Cardiac muscle cell (in vitro differentiated cells and primary cell): ENCODE data around the gene ZNF410. TPM values are rescaled to one million over a fixed set of nuclear protein-coding genes. Genes with fewer than 3 reads are reported as not detected.
A peak's percentile ranks its signal among the peaks of the same experiment; 100 is the strongest.

Experiments
- DNase-seq, 2 donors: peaks; one replicate each; pipeline versions ENCODE4 v3.0.0 to v3.0.0-alpha.2; 2010 to 2017; ENCODE audit warnings: low read depth in 1 of 2, low spot score in 1 of 2
- H3K27ac ChIP-seq: fragments of 200-600 bp; sonication (generic); 2 replicates; pipeline ENCODE4 v1.5.1; 2016
- H3K27me3 ChIP-seq: fragments of 200-600 bp; sonication (generic); 2 replicates; pipeline ENCODE4 v1.6.0; 2016; ENCODE audit warnings: control low read depth
- H3K36me3 ChIP-seq: fragments of 200-600 bp; sonication (generic); 2 replicates; pipeline ENCODE4 v1.5.1; 2016; ENCODE audit warnings: control low read depth
- H3K4me1 ChIP-seq: fragments of 200-600 bp; sonication (generic); 2 replicates; pipeline ENCODE4 v1.8.1; 2017; ENCODE audit warnings: low read depth, mild to moderate bottlenecking, mixed run types
- H3K4me3 ChIP-seq: fragments of 200-600 bp; sonication (generic); 2 replicates; pipeline ENCODE4 v1.5.1; 2016; ENCODE audit warnings: mild to moderate bottlenecking
- H3K9me3 ChIP-seq: fragments of 200-600 bp; sonication (generic); 2 replicates; pipeline ENCODE4 v1.5.1; 2017; ENCODE audit warnings: low read depth, mild to moderate bottlenecking, control low read depth
- CTCF ChIP-seq: IDR thresholded peaks from 2 replicates; pipeline ENCODE4 v1.5.1; 2012; ENCODE audit warnings: low read depth, mild to moderate bottlenecking, low read length
- polyA plus RNA-seq: library from polyadenylated mRNA; unstranded; fragments of >200 nt; fragmentation: Nextera tagmentation; extraction: Ambion mirVana; gene quantifications from 2 replicates; pipeline ENCODE4 v1.2.1, GENCODE V29; 2016
- total RNA-seq: library from RNA; depleted of rRNA; stranded (reverse); fragments of >200 nt; gene quantifications from 2 replicates; pipeline ENCODE4 v1.2.3, GENCODE V29; 2016

The ZNF410 gene
- total and polyA plus RNA-seq, 2 experiments from 2014 or later, result 29.9 to 32.9 TPM

- Histone ChIP-seq H3K36me3 (peaks cover 6% of the 10 kb centered on the region), H3K27ac (no peak overlapping the region), H3K27me3 (no peaks in the 10 kb centered on the region), H3K4me3 (no peak overlapping the region), H3K9me3 (no peaks in the 10 kb centered on the region), H3K4me1 (no peaks in the 10 kb centered on the region)
- TF ChIP-seq CTCF, result no peak
- no peak for DNase-seq
These were observed 8.9 kb upstream of the ZNF410 start for GRCh38 chr14:73877790-73878189.

DNA sequence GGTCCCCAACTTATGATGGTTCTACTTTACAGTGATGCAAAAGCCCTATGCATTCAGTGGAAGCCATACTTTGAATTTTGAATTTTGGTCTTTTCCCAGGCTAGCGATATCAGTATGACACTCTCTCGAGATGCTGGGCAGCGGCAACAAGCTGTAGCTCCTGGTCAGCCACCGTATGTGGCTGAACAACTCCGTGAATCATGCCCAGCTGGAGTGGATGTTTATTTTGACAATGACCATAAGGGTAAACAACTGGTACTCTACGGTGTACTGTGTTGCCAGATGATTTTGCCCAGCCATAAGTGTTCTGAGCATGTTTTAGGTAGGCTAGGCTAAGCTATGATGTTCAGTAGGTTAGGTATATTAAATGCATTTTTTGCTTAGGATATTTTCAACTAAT, 8.2 kb upstream of the ZNF410 start:
- Histone ChIP-seq H3K4me3 (no peak overlapping the region), H3K4me1 (no peaks in the 10 kb centered on the region), H3K27ac (no peak overlapping the region), H3K36me3 (peaks cover 6% of the 10 kb centered on the region), H3K27me3 (no peaks in the 10 kb centered on the region), H3K9me3 (no peaks in the 10 kb centered on the region)
- no peak for DNase-seq
- no peak for TF ChIP-seq CTCF

- Histone ChIP-seq H3K4me1 (no peaks in the 10 kb centered on the region), H3K9me3 (no peaks in the 10 kb centered on the region), H3K27ac (no peak overlapping the region), H3K36me3 (peaks cover 6% of the 10 kb centered on the region), H3K27me3 (no peaks in the 10 kb centered on the region), H3K4me3 (no peak overlapping the region)
- no peak for TF ChIP-seq CTCF
- no peak for DNase-seq
These were observed 7.6 kb upstream of the ZNF410 start for GRCh38 chr14:73879027-73879426.

DNA sequence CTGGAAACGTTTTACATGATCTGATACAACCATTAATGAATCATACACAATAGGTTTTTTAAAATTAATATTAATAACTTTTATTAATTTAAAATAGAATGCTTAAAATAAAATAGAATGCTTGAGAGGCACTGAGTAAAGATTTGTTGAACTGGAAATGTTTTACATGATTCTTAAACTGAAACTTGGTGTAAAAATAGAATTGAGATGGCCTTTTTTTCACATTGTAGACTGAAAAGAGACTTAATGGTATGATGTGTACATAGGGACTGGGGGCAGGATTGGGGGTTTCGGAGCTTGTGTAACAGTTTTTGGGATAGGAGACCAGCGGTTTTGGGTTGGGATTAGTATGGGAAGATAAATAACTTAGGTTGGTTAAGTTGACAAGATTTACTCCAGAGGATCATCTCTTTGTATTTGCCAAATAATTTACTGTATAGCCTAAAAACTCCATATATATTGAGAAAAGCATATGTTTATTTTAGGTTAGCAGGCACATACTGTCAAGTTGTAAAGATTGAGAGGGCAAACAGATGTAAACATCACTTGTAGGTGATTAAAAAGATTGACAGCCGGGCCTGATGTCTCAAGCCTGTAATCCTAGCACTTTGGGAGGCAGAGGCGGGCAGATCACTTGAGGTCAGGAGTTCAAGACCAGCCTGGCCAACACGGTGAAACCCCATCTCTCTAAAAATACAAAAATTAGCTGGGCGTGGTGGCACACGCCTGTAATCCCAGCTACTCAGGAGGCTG, 2.0 kb upstream of the ZNF410 start:
- peak overlapping the region; percentile 19 for H3K27ac ChIP-seq
- no peak for DNase-seq
- no peaks in the 10 kb centered on the region for H3K27me3 ChIP-seq
- peaks cover 16% of the 10 kb centered on the region for H3K4me1 ChIP-seq
- TF ChIP-seq CTCF, result no peak
- H3K36me3 ChIP-seq, result no peaks in the 10 kb centered on the region
- no peak overlapping the region for H3K4me3 ChIP-seq
- no peaks in the 10 kb centered on the region for H3K9me3 ChIP-seq

- peak overlapping the region; percentile 92 for H3K27ac ChIP-seq
- TF ChIP-seq CTCF, result no peak
These were observed 608 bp downstream of the ZNF410 start for GRCh38 chr14:73887318-73887616.

More at GRCh38 chr14:73887318-73887616, 608 bp downstream of the ZNF410 start:
- Histone ChIP-seq H3K9me3 (no peaks in the 10 kb centered on the region), H3K36me3 (no peaks in the 10 kb centered on the region), H3K4me1 (peaks cover 16% of the 10 kb centered on the region), H3K27me3 (no peaks in the 10 kb centered on the region), H3K4me3 (peak overlapping the region; percentile 77)
- peak in 1 of 2 donors; percentile 37 for DNase-seq
